A549 (cell line): ENCODE data around the gene SMARCD3. TPM values are rescaled to one million over a fixed set of nuclear protein-coding genes. Genes with fewer than 3 reads are reported as not detected.

ENCODE experiments used
- ATAC-seq, 2 experiments: fragments of 200-7000 bp in 1 of 2; fragments of >200 bp in 1 of 2; cut with Nextera tagmentation in 1 of 2; cut with Tn5 transposase in 1 of 2; 3 replicates each; pipeline versions ENCODE4 v1.8.0 to v1.9.1; 2018 to 2020; ENCODE audit warnings: mild to moderate bottlenecking in 1 of 2, moderate library complexity in 1 of 2
- CTCF ChIA-PET: fragments of 300-600 bp; sonication (Branson Sonifier 250); formaldehyde crosslinking; extraction: SDS; loops from one replicate; lab custom pipeline; 2021; ENCODE audit warnings: antibody characterized with exemption, inconsistent platforms; lab: Yijun Ruan, JAX
- POLR2A ChIA-PET: fragments of 350-600 bp; formaldehyde crosslinking; extraction: SDS; loops from one replicate; lab custom pipeline; 2021; ENCODE audit warnings: antibody characterized with exemption, inconsistent platforms; lab: Yijun Ruan, JAX
- DNase-seq, 2 experiments: peaks; one replicate each; pipeline versions ENCODE4 v3.0.0 to v3.0.0-alpha.2; 2011 to 2016; ENCODE audit warnings: low read depth in 1 of 2, low spot score in 1 of 2
- FAIRE-seq: peaks from 2 replicates; lab custom pipeline; 2011; peaks lifted over from hg19 to GRCh38; lab: Jason Lieb, UNC
- H3K27ac ChIP-seq, 2 experiments: fragments of >200 bp; sonication (Bioruptor Twin); formaldehyde crosslinking; 3 replicates each; pipeline ENCODE4 v1.5.1; 2016 to 2017
- H3K4me1 ChIP-seq: fragments of >200 bp; sonication (Bioruptor Twin); formaldehyde crosslinking; 3 replicates; pipeline ENCODE4 v1.6.1; 2016
- H3K4me2 ChIP-seq: fragments of >200 bp; sonication (Bioruptor Twin); formaldehyde crosslinking; 3 replicates; pipeline ENCODE4 v1.6.1; 2016
- H3K4me3 ChIP-seq: fragments of >200 bp; sonication (Bioruptor Twin); formaldehyde crosslinking; 3 replicates; pipeline ENCODE4 v1.5.1; 2016
- H3K9me3 ChIP-seq: fragments of >200 bp; sonication (Bioruptor Twin); formaldehyde crosslinking; 3 replicates; pipeline ENCODE4 v1.6.1; 2016
- BCL3 ChIP-seq: fragments of >200 bp; sonication (Bioruptor Twin); formaldehyde crosslinking; IDR thresholded peaks from 3 replicates; pipeline ENCODE4 v1.6.1; 2016
- BHLHE40 ChIP-seq: IDR thresholded peaks from 2 replicates; pipeline ENCODE4 v1.6.1; 2012; ENCODE audit warnings: low read depth, low read length, inconsistent platforms
- CBX2 ChIP-seq: fragments of 200-600 bp; sonication (generic); IDR thresholded peaks from 2 replicates; pipeline ENCODE4 v1.6.1; 2016; ENCODE audit warnings: low read depth, mild to moderate bottlenecking, borderline replicate concordance
- CHD2 ChIP-seq: fragments of 150-350 bp; IDR thresholded peaks from 2 replicates; pipeline ENCODE4 v1.6.1; 2014; ENCODE audit warnings: low read length; ENCODE audit not compliant: partially characterized antibody
- CHD4 ChIP-seq: fragments of 200-600 bp; sonication (generic); IDR thresholded peaks from 2 replicates; pipeline ENCODE4 v1.6.1; 2016; ENCODE audit warnings: antibody characterized with exemption, mild to moderate bottlenecking, borderline replicate concordance
- E2F6 ChIP-seq: IDR thresholded peaks from 2 replicates; pipeline ENCODE4 v1.6.1; 2012; ENCODE audit warnings: low read depth, borderline replicate concordance
- EHMT2 ChIP-seq: fragments of 200-600 bp; sonication (generic); IDR thresholded peaks from 2 replicates; pipeline ENCODE4 v1.6.1; 2016; ENCODE audit warnings: antibody characterized with exemption, low read depth, mild to moderate bottlenecking, moderate library complexity
- EP300 ChIP-seq, 2 experiments: fragments of >200 bp; sonication (Bioruptor Twin); formaldehyde crosslinking; IDR thresholded peaks; 2 replicates in 1 of 2; 3 replicates in 1 of 2; pipeline ENCODE4 v1.6.1; 2016 to 2017
- ESRRA ChIP-seq: fragments of 150-350 bp; IDR thresholded peaks from 2 replicates; pipeline ENCODE4 v1.6.1; 2014; ENCODE audit warnings: mild to moderate bottlenecking, low read length, borderline replicate concordance
- FOSB ChIP-seq: fragments of 250-450 bp; sonication (Bioruptor Pico); IDR thresholded peaks from 2 replicates; pipeline ENCODE4 v1.5.0; 2020; ENCODE audit warnings: mild to moderate bottlenecking, moderate library complexity
- FOSL2 ChIP-seq, 2 experiments: fragments of 450-650 bp in 1 of 2; fragments of >200 bp in 1 of 2; sonication (Bioruptor Twin) in 1 of 2; formaldehyde crosslinking; IDR thresholded peaks; 2 replicates each; pipeline versions ENCODE4 v1.5.0 to v1.6.1; 2016 to 2020; ENCODE audit warnings: mild to moderate bottlenecking in 1 of 2, moderate library complexity in 1 of 2
- GATA3 ChIP-seq: IDR thresholded peaks from 2 replicates; pipeline ENCODE4 v1.6.1; 2012; ENCODE audit warnings: borderline replicate concordance
- JUN ChIP-seq, 2 experiments: fragments of >200 bp; sonication (Bioruptor Twin); formaldehyde crosslinking; IDR thresholded peaks; 2 replicates in 1 of 2; 3 replicates in 1 of 2; pipeline ENCODE4 v1.6.1; 2016 to 2017
- JUNB ChIP-seq: fragments of >200 bp; sonication (Bioruptor Twin); formaldehyde crosslinking; IDR thresholded peaks from 2 replicates; pipeline ENCODE4 v1.6.1; 2016
- KDM1A ChIP-seq: fragments of 200-600 bp; sonication (generic); IDR thresholded peaks from 2 replicates; pipeline ENCODE4 v1.6.1; 2016; ENCODE audit warnings: low read depth, mild to moderate bottlenecking
- MAFK ChIP-seq: fragments of 450-650 bp; IDR thresholded peaks from 2 replicates; pipeline ENCODE4 v1.6.1; 2014; ENCODE audit not compliant: partially characterized antibody
- MAZ ChIP-seq: fragments of 150-350 bp; IDR thresholded peaks from 2 replicates; pipeline ENCODE4 v1.6.1; 2014; ENCODE audit warnings: antibody characterized with exemption, low read depth, low read length, borderline replicate concordance
- NPAS2 ChIP-seq: fragments of 250-450 bp; sonication (Bioruptor Pico); IDR thresholded peaks from 2 replicates; pipeline ENCODE4 v1.8.0; 2022; ENCODE audit warnings: mild to moderate bottlenecking, moderate library complexity, borderline replicate concordance
- NR3C1 ChIP-seq: fragments of >200 bp; sonication (Bioruptor Twin); formaldehyde crosslinking; IDR thresholded peaks from 3 replicates; pipeline ENCODE4 v1.6.1; 2017
- POLR2AphosphoS2 ChIP-seq: conservative IDR thresholded peaks from 2 replicates; pipeline ENCODE4 v1.6.1; 2012; ENCODE audit warnings: low read length, improper control_type of control experiment, inconsistent platforms
- RAD21 ChIP-seq, 2 experiments: fragments of >200 bp in 1 of 2; sonication (Bioruptor Twin) in 1 of 2; formaldehyde crosslinking in 1 of 2; IDR thresholded peaks in 1 of 2; conservative IDR thresholded peaks in 1 of 2; 2 replicates in 1 of 2; 3 replicates in 1 of 2; pipeline ENCODE4 v1.6.1; 2012 to 2018; ENCODE audit warnings: inconsistent platforms in 1 of 2
- RARB ChIP-seq: fragments of 250-450 bp; sonication (Bioruptor Pico); IDR thresholded peaks from 2 replicates; pipeline ENCODE4 v1.8.0; 2021; ENCODE audit warnings: mild to moderate bottlenecking, moderate library complexity
- RCOR1 ChIP-seq: fragments of 150-350 bp; IDR thresholded peaks from 2 replicates; pipeline ENCODE4 v1.6.1; 2014; ENCODE audit warnings: antibody characterized with exemption, low read length, low read depth
- RFX5 ChIP-seq: fragments of 450-650 bp; IDR thresholded peaks from 2 replicates; pipeline ENCODE4 v1.7.1; 2014; ENCODE audit warnings: antibody characterized with exemption, mild to moderate bottlenecking, moderate library complexity
- SMC3 ChIP-seq: fragments of >200 bp; sonication (Bioruptor Twin); formaldehyde crosslinking; IDR thresholded peaks from 3 replicates; pipeline ENCODE4 v1.6.1; 2018; ENCODE audit warnings: inconsistent platforms
- SREBF2 ChIP-seq: fragments of 450-650 bp; IDR thresholded peaks from 2 replicates; pipeline ENCODE4 v1.6.1; 2014; ENCODE audit warnings: mild to moderate bottlenecking, moderate library complexity
- TFCP2L1 ChIP-seq: fragments of 250-450 bp; sonication (Bioruptor Pico); IDR thresholded peaks from 2 replicates; pipeline ENCODE4 v1.5.0; 2021; ENCODE audit warnings: mild to moderate bottlenecking
- ZC3H11A ChIP-seq: fragments of 450-650 bp; IDR thresholded peaks from 2 replicates; pipeline ENCODE4 v1.6.1; 2014; ENCODE audit warnings: antibody characterized with exemption, mild to moderate bottlenecking
- ZFP36 ChIP-seq: fragments of 450-650 bp; IDR thresholded peaks from 2 replicates; pipeline ENCODE4 v1.6.1; 2014; ENCODE audit warnings: borderline replicate concordance; ENCODE audit not compliant: partially characterized antibody
- ZNF302 ChIP-seq: fragments of 250-450 bp; sonication (Bioruptor Pico); IDR thresholded peaks from 2 replicates; pipeline ENCODE4 v1.9.0; 2021; ENCODE audit warnings: inconsistent platforms, mild to moderate bottlenecking, moderate library complexity
- ZSCAN20 ChIP-seq: fragments of 250-450 bp; sonication (Bioruptor Pico); IDR thresholded peaks from 2 replicates; pipeline ENCODE4 v1.8.0; 2022; ENCODE audit warnings: mild to moderate bottlenecking, moderate library complexity
- WGBS: methylation state at CpG from one replicate; pipeline ENCODE4 v1.1.6; 2017; ENCODE audit errors: missing lambda C conversion rate; 5-methylcytosine and 5-hydroxymethylcytosine counted together
- polyA plus RNA-seq, 4 experiments: library from polyadenylated mRNA; depleted of rRNA in 3 of 4; stranded (reverse); fragments of >200 nt; fragmentation: RNase III in 1 of 4; extraction: RNeasy Plus Mini Kit Qiagen cat#74134 plus additional on column Dnase treatment in 1 of 4; gene quantifications; 2 replicates in 3 of 4; 3 replicates in 1 of 4; pipeline ENCODE4 v1.2.3, GENCODE V29; 2011 to 2017

SMARCD3 gene
- polyA plus RNA-seq, 2 of the 4 experiments (the other 2 are of a cell fraction): 11.6 to 12.5 TPM

GRCh38 chr7:151281686-151282085 lies 33.2 kb upstream of the SMARCD3 start:
- DNase-seq (no peak), FAIRE-seq (no peak), ATAC-seq (no peak)
- Histone ChIP-seq H3K4me2 (no peak overlapping the region), H3K4me3 (no peak overlapping the region), H3K9me3 (peaks cover 9% of the 10 kb centered on the region; the same call in 1 of the 3 replicates), H3K27ac (no peak overlapping the region), H3K4me1 (no peaks in the 10 kb centered on the region)
- ChIA-PET CTCF (no interaction called here), POLR2A (interaction anchor here (0.6 kb wide), 1 partner anchor 292 kb away, joined by 4 read pairs; no protein-coding TSS in a partner anchor)
- TF ChIP-seq JUN (IDR thresholded peaks at IDR 0.05) (no peak), NR3C1 (no peak), CHD2 (no peak), ZSCAN20 (CRISPR knock-in tag) (no peak), RAD21 (conservative IDR thresholded peaks at IDR 0.05 in 1 of 2, IDR thresholded peaks at IDR 0.05 in 1 of 2) (no peak), ZNF302 (no peak), POLR2AphosphoS2 (no peak), JUNB (no peak), EHMT2 (no peak), MAZ (no peak), E2F6 (no peak)
- WGBS: 85% methylated on average over 6 of the region's 6 CpGs

GRCh38 chr7:151280388-151281019 lies 32.0 kb upstream of the SMARCD3 start:
- ATAC-seq: no peak

GRCh38 chr7:151279868-151280267 lies 31.4 kb upstream of the SMARCD3 start:
- TF ChIP-seq TFCP2L1 (CRISPR knock-in tag) (no peak), FOSB (no peak), EP300 (IDR thresholded peaks at IDR 0.05) (no peak), KDM1A (no peak), MAFK (no peak), SREBF2 (no peak), BHLHE40 (no peak), NR3C1 (no peak), MAZ (no peak), E2F6 (no peak), ZC3H11A (no peak)
- Histone ChIP-seq H3K4me1 (peaks cover 8% of the 10 kb centered on the region; the same call in 2 of the 3 replicates), H3K27ac (no peak overlapping the region), H3K4me2 (no peak overlapping the region), H3K9me3 (peaks cover 9% of the 10 kb centered on the region; the same call in 1 of the 3 replicates), H3K4me3 (no peak overlapping the region)
- no peak for DNase-seq
- no peak for FAIRE-seq
- 44% methylated on average over 5 of the region's 5 CpGs for WGBS
- ATAC-seq: no peak
- POLR2A ChIA-PET: no interaction called here
- CTCF ChIA-PET: interaction anchor here (1.0 kb wide), 1 partner anchor 165 kb away, joined by 3 read pairs; no protein-coding TSS in a partner anchor

More at GRCh38 chr7:151280388-151281019, 32.0 kb upstream of the SMARCD3 start:
- Histone ChIP-seq H3K4me3 (no peak overlapping the region), H3K27ac (no peak overlapping the region), H3K9me3 (peaks cover 9% of the 10 kb centered on the region; the same call in 1 of the 3 replicates), H3K4me2 (no peak overlapping the region), H3K4me1 (peaks cover 8% of the 10 kb centered on the region; the same call in 2 of the 3 replicates)
- 65% methylated on average over 9 of the region's 9 CpGs for WGBS
- no peak for FAIRE-seq
- CTCF ChIA-PET: interaction anchor here (1.0 kb wide), 1 partner anchor 164 kb away, joined by 3 read pairs; no protein-coding TSS in a partner anchor
- POLR2A ChIA-PET: no interaction called here
- no peak for DNase-seq
- TF ChIP-seq BHLHE40: no peak
- TF ChIP-seq FOSL2 (IDR thresholded peaks at IDR 0.05): no peak
- no peak for TF ChIP-seq FOSL2 (CRISPR knock-in tag; IDR thresholded peaks at IDR 0.05)
- TF ChIP-seq NPAS2: no peak
- TF ChIP-seq EP300 (IDR thresholded peaks at IDR 0.05): no peak
- no peak for TF ChIP-seq FOSB
- TF ChIP-seq RCOR1: no peak
- TF ChIP-seq KDM1A: no peak
- no peak for TF ChIP-seq ZFP36
- no peak for TF ChIP-seq CBX2
- no peak for TF ChIP-seq CHD4
- no peak for TF ChIP-seq ESRRA
- TF ChIP-seq BCL3: no peak
- TF ChIP-seq JUNB: no peak
- no peak for TF ChIP-seq RARB (CRISPR knock-in tag)
- TF ChIP-seq GATA3: no peak
- TF ChIP-seq SMC3: no peak
- no peak for TF ChIP-seq ZNF302
- TF ChIP-seq RFX5: no peak
